Measurements from ENCODE around the gene PTP4A2. TPM values are rescaled to one million over a fixed set of nuclear protein-coding genes. Genes with fewer than 3 reads are reported as not detected.
A peak's percentile ranks its signal among the peaks of the same experiment; 100 is the strongest.
"Not testable (repeated sequence)": the region's sequence is repeated elsewhere in the genome, so short reads cannot be mapped to it uniquely, and the experiment has no call there.

The PTP4A2 gene
- total and polyA plus RNA-seq, 2 donors from 2014 or later = 130 to 236 TPM

GRCh38 chr1:31943546-31944184 lies 5.5 kb upstream of the PTP4A2 start:
- Histone ChIP-seq H3K27ac (ENCODE audit: low read depth in 2 of 2, low read length in 2 of 2) (peak overlapping the region; percentile 92 to 95), H3K9ac (ENCODE audit: low read length in 3 of 3) (peak overlapping the region in 2 of 3 donors; percentile 18 to 69), H3K9me3 (ENCODE audit: control insufficient read depth in 2 of 3, insufficient read depth in 1 of 3, low read length in 3 of 3) (no peaks in the 10 kb centered on the region), H3K4me1 (ENCODE audit: control insufficient read depth in 2 of 3, insufficient read depth in 2 of 3, low read depth in 1 of 3, low read length in 3 of 3) (peaks cover 0 to 21% (median 19%) of the 10 kb centered on the region in 3 donors), H3K36me3 (ENCODE audit: control insufficient read depth in 2 of 3, insufficient read depth in 3 of 3, low read length in 3 of 3) (no peaks in the 10 kb centered on the region), H3K4me3 (ENCODE audit: low read length in 3 of 3) (peak overlapping the region in 2 of 3 donors; percentile 46 to 56), H3K27me3 (ENCODE audit: control insufficient read depth, insufficient read depth, low read length) (no peaks in the 10 kb centered on the region)
- FAIRE-seq = no peak
- DNase-seq = no peak
- no peak for TF ChIP-seq CTCF (IDR thresholded peaks at IDR 0.05; ENCODE audit: borderline replicate concordance, extremely low read depth, insufficient read depth)
- intact Hi-C loops (cut with DNase I) = no loop called here

- H3K4me3 ChIP-seq (ENCODE audit: low read length in 3 of 3); DNase-seq; H3K36me3 ChIP-seq (ENCODE audit: control insufficient read depth in 2 of 3, insufficient read depth in 3 of 3, low read length in 3 of 3); intact Hi-C loops (cut with DNase I); H3K27me3 ChIP-seq (ENCODE audit: control insufficient read depth, insufficient read depth, low read length); H3K9me3 ChIP-seq (ENCODE audit: control insufficient read depth in 2 of 3, insufficient read depth in 1 of 3, low read length in 3 of 3); FAIRE-seq; H3K9ac ChIP-seq (ENCODE audit: low read length in 3 of 3): not testable (repeated sequence)
- peak overlapping the region; percentile 5 to 84 for H3K27ac ChIP-seq (ENCODE audit: low read depth in 2 of 2, low read length in 2 of 2)
- H3K4me1 ChIP-seq (ENCODE audit: control insufficient read depth in 2 of 3, insufficient read depth in 2 of 3, low read depth in 1 of 3, low read length in 3 of 3) = peaks cover 0 to 23% (median 22%) of the 10 kb centered on the region in 3 donors
Observed at GRCh38 chr1:31942061-31942460, 3.9 kb upstream of the PTP4A2 start.

- intact Hi-C loops (cut with DNase I) = no loop called here
- H3K27me3 ChIP-seq (ENCODE audit: control insufficient read depth, insufficient read depth, low read length) = no peaks in the 10 kb centered on the region
- FAIRE-seq (no peak), DNase-seq (peak; percentile 84 to 90 (median 87))
- peak overlapping the region in 1 of 3 donors; percentile 12 for H3K9ac ChIP-seq (ENCODE audit: low read length in 3 of 3)
- peak overlapping the region; percentile 91 to 95 for H3K27ac ChIP-seq (ENCODE audit: low read depth in 2 of 2, low read length in 2 of 2)
- no peaks in the 10 kb centered on the region for H3K9me3 ChIP-seq (ENCODE audit: control insufficient read depth in 2 of 3, insufficient read depth in 1 of 3, low read length in 3 of 3)
- no peaks in the 10 kb centered on the region for H3K36me3 ChIP-seq (ENCODE audit: control insufficient read depth in 2 of 3, insufficient read depth in 3 of 3, low read length in 3 of 3)
- peak; percentile 43 for TF ChIP-seq CTCF (IDR thresholded peaks at IDR 0.05; ENCODE audit: borderline replicate concordance, extremely low read depth, insufficient read depth)
- H3K4me3 ChIP-seq (ENCODE audit: low read length in 3 of 3) = no peak overlapping the region
- peaks cover 2 to 35% (median 30%) of the 10 kb centered on the region in 3 donors for H3K4me1 ChIP-seq (ENCODE audit: control insufficient read depth in 2 of 3, insufficient read depth in 2 of 3, low read depth in 1 of 3, low read length in 3 of 3)
Observed at GRCh38 chr1:31939484-31940329, 1.5 kb upstream of the PTP4A2 start.

All from kidney (tissue), 14 donors.